Endothelial cell of umbilical vein (primary cell): Measurements from ENCODE around the gene VWA1. TPM values are rescaled to one million over a fixed set of nuclear protein-coding genes. Genes with fewer than 3 reads are reported as not detected.

ENCODE experiments used
- BruUV-seq: library from RNA; stranded (reverse); fragments of 400-500 nt; replicated peaks from 2 replicates; lab custom pipeline; 2021; lab: Mats Ljungman, UMichigan
- CTCF ChIA-PET: fragments of 300-600, 350-600 bp; sonication (Branson Sonifier 250); formaldehyde crosslinking; loops from one replicate; lab custom pipeline; 2021; ENCODE audit warnings: antibody characterized with exemption, inconsistent platforms; lab: Charles Lee
- POLR2A ChIA-PET: fragments of 300-600, 350-600 bp; sonication (Branson Sonifier 250); formaldehyde crosslinking; loops from one replicate; lab custom pipeline; 2021; ENCODE audit warnings: antibody characterized with exemption, inconsistent platforms; lab: Charles Lee
- DNase-seq: peaks from one replicate; pipeline ENCODE4 v3.0.0-alpha.2; 2011; ENCODE audit warnings: low read depth, low spot score
- FAIRE-seq: peaks from 2 replicates; lab custom pipeline; 2011; peaks lifted over from hg19 to GRCh38; lab: Jason Lieb, UNC
- H2AFZ ChIP-seq: 2 replicates; pipeline ENCODE4 v1.6.0; 2012; ENCODE audit warnings: low read depth, low read length, control low read depth, inconsistent platforms
- H3K27ac ChIP-seq: 2 replicates; pipeline ENCODE4 v1.5.1; 2011; ENCODE audit warnings: low read depth, mild to moderate bottlenecking, control low read depth, low read length, moderate library complexity; ENCODE audit not compliant: insufficient read depth
- H3K27me3 ChIP-seq, 2 experiments: 2 replicates each; pipeline versions ENCODE4 v1.6.0 to v1.6.1; 2011; ENCODE audit warnings: low read length in 2 of 2, mixed read lengths in 1 of 2; ENCODE audit not compliant: control insufficient read depth in 2 of 2, insufficient read depth in 2 of 2
- H3K36me3 ChIP-seq, 2 experiments: 2 replicates in 1 of 2; 3 replicates in 1 of 2; pipeline ENCODE4 v1.5.1; 2011; ENCODE audit warnings: low read length in 2 of 2, mild to moderate bottlenecking in 1 of 2, moderate library complexity in 1 of 2; ENCODE audit not compliant: control insufficient read depth in 2 of 2, insufficient read depth in 2 of 2; ENCODE audit errors: extremely low read depth in 1 of 2
- H3K4me1 ChIP-seq: 3 replicates; pipeline ENCODE4 v1.5.1; 2011; ENCODE audit warnings: mild to moderate bottlenecking, low read length; ENCODE audit not compliant: control insufficient read depth, insufficient read depth; ENCODE audit errors: extremely low read depth
- H3K4me2 ChIP-seq: 2 replicates; pipeline ENCODE4 v1.6.1; 2011; ENCODE audit warnings: low read length, control low read depth, mixed read lengths; ENCODE audit not compliant: insufficient read depth
- H3K4me3 ChIP-seq, 3 experiments: fragments of 200-600 bp in 1 of 3; sonication (generic), shearing (Covaris generic) in 1 of 3; replicated peaks in 1 of 3; 2 replicates each; pipeline ENCODE4 v1.5.1; 2011 to 2016; ENCODE audit warnings: control low read depth in 3 of 3, low read length in 3 of 3, mild to moderate bottlenecking in 2 of 3, inconsistent platforms in 1 of 3, low read depth in 1 of 3, moderate library complexity in 1 of 3; ENCODE audit not compliant: insufficient read depth in 1 of 3
- H3K79me2 ChIP-seq: 2 replicates; pipeline ENCODE4 v1.6.0; 2012; ENCODE audit warnings: low read length, inconsistent platforms; ENCODE audit not compliant: control insufficient read depth, insufficient read depth
- H3K9ac ChIP-seq: replicated peaks from 2 replicates; pipeline ENCODE3; 2011; ENCODE audit warnings: low read length, control low read depth; ENCODE audit not compliant: insufficient read depth; ENCODE audit errors: extremely low read depth
- H3K9me1 ChIP-seq: replicated peaks from 3 replicates; pipeline ENCODE4 v1.6.0; 2011; ENCODE audit warnings: mild to moderate bottlenecking, low read length; ENCODE audit not compliant: control insufficient read depth, insufficient read depth; ENCODE audit errors: extremely low read depth
- H3K9me3 ChIP-seq: replicated peaks from 2 replicates; pipeline ENCODE4 v1.5.1; 2012; ENCODE audit warnings: low read length, inconsistent platforms; ENCODE audit not compliant: control insufficient read depth, insufficient read depth
- H4K20me1 ChIP-seq: replicated peaks from 2 replicates; pipeline ENCODE3; 2011; ENCODE audit warnings: mild to moderate bottlenecking, low read length; ENCODE audit not compliant: control insufficient read depth, insufficient read depth; ENCODE audit errors: extremely low read depth
- EZH2 ChIP-seq: IDR thresholded peaks from 2 replicates; pipeline ENCODE4 v1.6.1; 2012; ENCODE audit warnings: borderline replicate concordance, low read depth, mild to moderate bottlenecking, moderate library complexity, low read length, inconsistent platforms; ENCODE audit not compliant: severe bottlenecking
- FOS ChIP-seq: IDR thresholded peaks from 2 replicates; pipeline ENCODE4 v1.6.1; 2011; ENCODE audit warnings: mild to moderate bottlenecking, low read length, moderate library complexity, borderline replicate concordance; ENCODE audit not compliant: insufficient read depth
- GATA2 ChIP-seq: IDR thresholded peaks from 2 replicates; pipeline ENCODE4 v1.7.0; 2011; ENCODE audit warnings: low read depth, mild to moderate bottlenecking, moderate library complexity, mixed read lengths, low read length; ENCODE audit not compliant: insufficient read length, insufficient read depth
- JUN ChIP-seq: IDR thresholded peaks from 2 replicates; pipeline ENCODE4 v1.6.1; 2011; ENCODE audit warnings: borderline replicate concordance, low read depth; ENCODE audit not compliant: insufficient read length, insufficient read depth
- MYC ChIP-seq: IDR thresholded peaks from one replicate; pipeline ENCODE4 v1.6.1; 2011; ENCODE audit warnings: mild to moderate bottlenecking, low read depth, low read length
- POLR2A ChIP-seq: IDR thresholded peaks from 2 replicates; pipeline ENCODE4 v1.6.1; 2012; ENCODE audit warnings: low read depth, mild to moderate bottlenecking, control low read depth, low read length
- POLR2AphosphoS5 ChIP-seq: IDR thresholded peaks from 2 replicates; pipeline ENCODE4 v1.6.1; 2012; ENCODE audit warnings: low read depth, mild to moderate bottlenecking, control low read depth, low read length, moderate library complexity; ENCODE audit not compliant: insufficient read depth
- dilution Hi-C: fragments of 300-500 bp; cut with MboI; formaldehyde crosslinking; loops from one replicate; pipeline ENCODE4 v1.15.0; 2019; ENCODE audit warnings: low sequenced_read_pairs; ENCODE audit not compliant: extremely low pct_ligation_motif_present
- intact Hi-C: fragments of 100-400 bp; cut with micrococcal nuclease; formaldehyde crosslinking; loops from one replicate; pipeline ENCODE4 v1.10.0; 2022
- polyA plus RNA-seq, 4 experiments: library from polyadenylated mRNA; depleted of rRNA in 3 of 4; stranded (reverse) in 3 of 4; unstranded in 1 of 4; fragments of >200 nt; gene quantifications; 2 replicates each; pipeline versions ENCODE4 v1.2.1 to v1.2.3, GENCODE V29; 2011 to 2012; ENCODE audit warnings: missing spikeins in 1 of 4
- total RNA-seq: library from RNA; stranded (reverse); gene quantifications from 2 replicates; pipeline ENCODE4 v1.2.3, GENCODE V29; 2021
- TF ChIP-seq, protein P1 (sequence below), 2 donors: IDR thresholded peaks; 1 replicate in 1 of 2; 2 replicates in 1 of 2; pipeline ENCODE4 v1.5.1; 2011; ENCODE audit warnings: low read length in 2 of 2, mild to moderate bottlenecking in 2 of 2, moderate library complexity in 2 of 2, control low read depth in 1 of 2, inconsistent platforms in 1 of 2, low read depth in 1 of 2; ENCODE audit not compliant: insufficient read depth in 1 of 2; ENCODE audit errors: extremely low read depth in 1 of 2
- TF ChIP-seq, protein P2 (sequence below): IDR thresholded peaks from 2 replicates; pipeline ENCODE4 v1.6.1; 2011; ENCODE audit not compliant: insufficient read depth, insufficient read length

VWA1 gene
- total and polyA plus RNA-seq, 2 donors (not counting 3 experiments of a cell fraction or from before 2014, with no cell fraction given): 2.0 to 6.1 TPM

DNA sequence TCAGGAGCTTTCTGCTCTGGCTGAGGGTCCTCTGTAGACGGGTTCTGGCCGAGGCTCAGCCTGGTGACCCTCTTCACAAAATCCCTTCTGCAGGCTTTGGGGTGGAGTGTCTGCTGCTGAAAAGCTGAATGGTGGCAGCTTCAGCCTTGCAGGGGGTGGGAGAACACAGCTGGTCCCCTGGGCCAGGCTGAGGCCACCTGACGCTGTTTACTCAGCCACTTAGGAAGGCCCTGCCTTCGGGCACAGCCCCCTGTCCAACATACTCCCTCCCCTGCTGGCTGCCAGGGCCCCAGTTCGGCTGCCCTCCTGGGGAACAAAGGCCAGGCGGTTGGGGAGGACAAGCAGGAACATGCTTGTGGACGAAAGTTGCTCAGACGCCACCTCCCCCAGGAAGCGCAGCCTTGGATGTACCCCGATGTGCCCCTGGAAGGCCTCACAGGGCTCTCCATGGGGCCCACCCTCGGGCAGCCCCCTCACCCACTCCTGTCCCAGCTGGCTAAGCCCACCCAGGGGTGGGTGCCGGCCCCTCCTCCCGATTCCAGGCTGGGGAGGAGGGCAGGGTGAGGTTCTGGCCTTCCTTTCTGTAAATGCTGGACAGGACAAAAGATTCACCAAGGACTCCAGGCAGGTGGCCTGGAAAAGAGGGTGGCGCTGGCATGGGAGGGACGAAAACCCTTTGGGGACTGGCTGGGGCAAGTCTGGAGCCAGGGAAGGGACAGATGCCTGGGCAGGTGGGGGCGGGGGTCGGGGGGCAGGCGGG is 14.2 kb upstream of the VWA1 start, which contains the start of gene ANKRD65:
TSS of gene ANKRD65 (minus strand) at position 130 of the 760 bp plus-strand sequence. CDS start 271 bp downstream, outside the sequence.
- no TSS peak for BruUV-seq
- Histone ChIP-seq H3K27me3 (no peaks in the 10 kb centered on the region), H3K4me3 (no peak within 1 kb of the TSS), H3K4me1 (peaks cover 3% of the 10 kb centered on the region), H3K27ac (no peak within 1 kb of the TSS), H2AFZ (peak within 1 kb of the TSS; percentile 44), H3K9me3 (no peaks in the 10 kb centered on the region), H3K4me2 (no peak within 1 kb of the TSS), H3K79me2 (no peaks in the 10 kb centered on the region), H3K36me3 (no peaks in the 10 kb centered on the region), H3K9ac (no peak within 1 kb of the TSS), H4K20me1 (no peaks in the 10 kb centered on the region), H3K9me1 (no peaks in the 10 kb centered on the region)
- FAIRE-seq: no peak
- dilution Hi-C loops: no loop called here
- TF ChIP-seq GATA2: no peak
- TF ChIP-seq MYC: no peak
- TF ChIP-seq JUN: no peak
- no peak for TF ChIP-seq POLR2AphosphoS5
- TF ChIP-seq POLR2A: no peak
- TF ChIP-seq, protein P1, sequence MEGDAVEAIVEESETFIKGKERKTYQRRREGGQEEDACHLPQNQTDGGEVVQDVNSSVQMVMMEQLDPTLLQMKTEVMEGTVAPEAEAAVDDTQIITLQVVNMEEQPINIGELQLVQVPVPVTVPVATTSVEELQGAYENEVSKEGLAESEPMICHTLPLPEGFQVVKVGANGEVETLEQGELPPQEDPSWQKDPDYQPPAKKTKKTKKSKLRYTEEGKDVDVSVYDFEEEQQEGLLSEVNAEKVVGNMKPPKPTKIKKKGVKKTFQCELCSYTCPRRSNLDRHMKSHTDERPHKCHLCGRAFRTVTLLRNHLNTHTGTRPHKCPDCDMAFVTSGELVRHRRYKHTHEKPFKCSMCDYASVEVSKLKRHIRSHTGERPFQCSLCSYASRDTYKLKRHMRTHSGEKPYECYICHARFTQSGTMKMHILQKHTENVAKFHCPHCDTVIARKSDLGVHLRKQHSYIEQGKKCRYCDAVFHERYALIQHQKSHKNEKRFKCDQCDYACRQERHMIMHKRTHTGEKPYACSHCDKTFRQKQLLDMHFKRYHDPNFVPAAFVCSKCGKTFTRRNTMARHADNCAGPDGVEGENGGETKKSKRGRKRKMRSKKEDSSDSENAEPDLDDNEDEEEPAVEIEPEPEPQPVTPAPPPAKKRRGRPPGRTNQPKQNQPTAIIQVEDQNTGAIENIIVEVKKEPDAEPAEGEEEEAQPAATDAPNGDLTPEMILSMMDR (IDR thresholded peaks at IDR 0.05; ENCODE audit: extremely low read depth in 1 of 2, insufficient read depth in 1 of 2, low read depth in 1 of 2, low read length in 2 of 2): no peak
- no peak for TF ChIP-seq FOS
- TF ChIP-seq EZH2: no peak
- TF ChIP-seq, protein P2, sequence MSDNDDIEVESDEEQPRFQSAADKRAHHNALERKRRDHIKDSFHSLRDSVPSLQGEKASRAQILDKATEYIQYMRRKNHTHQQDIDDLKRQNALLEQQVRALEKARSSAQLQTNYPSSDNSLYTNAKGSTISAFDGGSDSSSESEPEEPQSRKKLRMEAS: no peak
- DNase-seq: no peak
- intact Hi-C loops: no loop called here
- ChIA-PET CTCF (interaction anchor here (0.6 to 2.2 kb wide), 4 partner anchors 9 to 21 kb away, joined by 3 to 11 read pairs (median 4); no protein-coding TSS in a partner anchor), POLR2A (no interaction called here)
